Iris pigment epithelial cell (primary cell): ENCODE results near the gene ARV1.
A peak's percentile ranks its signal among the peaks of the same experiment; 100 is the strongest.
"Not testable (repeated sequence)": the region's sequence is repeated elsewhere in the genome, so short reads cannot be mapped to it uniquely, and the experiment has no call there.

Source experiments
- DNase-seq: peaks from one replicate; pipeline ENCODE4 v3.0.0-alpha.2; 2011; ENCODE audit warnings: low read depth

The ARV1 gene

DNA sequence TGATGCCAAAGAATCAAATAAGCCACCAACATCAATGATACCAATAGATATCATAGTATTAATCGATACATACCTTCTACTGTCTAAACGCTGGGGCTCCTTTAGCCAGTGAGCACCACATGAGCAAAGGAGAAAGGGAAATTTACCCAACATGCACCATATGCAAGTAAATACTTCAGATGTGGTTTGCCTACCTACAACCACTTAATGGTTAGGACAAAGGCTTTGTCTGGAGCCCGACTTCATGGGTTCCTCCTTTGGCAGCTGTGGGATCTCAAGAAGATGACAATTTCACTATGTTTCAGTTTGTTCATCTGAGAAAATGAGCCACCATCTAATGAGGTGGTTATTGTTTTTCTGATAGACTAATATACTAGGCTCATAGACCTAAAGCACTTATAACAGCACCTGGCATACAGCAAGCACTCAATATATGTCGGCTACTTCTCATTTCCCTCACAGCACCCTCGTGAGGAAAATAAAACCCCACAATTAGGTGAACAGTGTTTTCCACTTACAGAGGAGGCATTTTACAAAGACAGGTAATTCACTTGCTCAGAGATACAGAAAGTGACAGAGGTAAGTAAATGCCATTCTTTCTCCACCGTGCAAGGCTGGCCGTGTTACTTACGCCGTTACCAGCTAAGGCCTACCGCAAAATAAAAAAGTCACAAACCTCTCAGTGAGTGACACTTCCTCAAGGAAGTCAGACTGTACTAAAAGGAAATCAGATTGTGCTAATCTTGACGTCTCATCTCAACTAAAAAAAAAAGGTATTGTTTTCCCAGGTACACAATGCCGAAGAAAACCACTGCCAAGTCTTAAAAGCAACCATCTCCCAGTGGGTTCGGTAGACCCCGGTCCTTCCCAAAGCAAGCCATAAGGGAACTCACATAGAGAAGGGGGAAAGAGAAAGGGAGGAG, 1.8 kb upstream of the ARV1 start:
- DNase-seq = no peak

DNA sequence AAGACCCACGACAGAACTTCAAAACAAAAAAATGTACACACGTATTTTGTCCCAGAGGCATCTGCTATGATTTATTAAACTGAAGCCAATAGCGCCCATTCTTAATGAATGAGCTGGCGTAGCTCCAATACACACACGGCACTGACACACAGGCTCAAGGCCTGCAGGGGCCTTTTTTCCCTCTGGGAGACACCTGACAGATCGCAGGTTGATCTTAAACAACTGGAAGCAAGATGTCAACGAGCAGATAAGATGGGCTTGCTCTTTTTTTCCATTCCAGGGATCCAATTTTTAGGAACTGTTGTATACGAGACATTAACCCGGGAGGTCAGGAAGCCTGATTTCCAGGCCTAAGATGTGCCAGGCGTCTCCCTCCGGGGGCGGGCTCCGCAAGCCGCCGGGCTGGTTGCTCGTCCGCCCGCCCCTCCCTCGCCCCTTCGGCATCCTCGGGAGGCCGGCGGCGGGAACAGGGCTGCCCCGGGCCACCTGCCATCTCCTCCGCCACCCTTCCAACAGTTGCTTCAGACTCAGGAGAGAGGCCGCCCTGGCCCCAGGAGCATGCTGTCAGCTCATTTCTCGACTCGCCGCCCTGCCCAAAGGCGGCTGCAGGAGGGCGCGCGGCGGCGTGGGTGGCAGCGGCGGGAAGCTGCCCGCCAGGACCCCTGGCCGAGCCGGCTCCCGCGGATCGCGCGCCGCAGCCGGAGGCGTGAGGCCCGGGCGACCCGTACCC, 968 bp upstream of the ARV1 start:
- peak; percentile 14 for DNase-seq

DNA sequence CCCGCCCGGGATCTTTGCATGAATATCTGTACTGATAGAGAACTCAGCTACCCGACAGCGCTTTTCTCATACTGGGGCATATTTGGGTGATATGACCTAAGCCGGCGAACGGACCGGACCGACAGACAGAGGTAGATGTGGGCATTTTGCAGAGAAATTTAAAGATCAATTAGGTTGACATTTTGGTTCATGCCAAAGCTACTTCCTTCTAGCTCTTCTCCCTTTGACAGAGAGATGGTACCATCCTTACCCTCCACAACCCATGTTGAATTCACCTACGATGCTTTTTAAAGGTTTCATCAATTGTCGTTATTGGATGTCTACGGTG, 459 bp downstream of the ARV1 start:
- peak; percentile 9 for DNase-seq

DNA sequence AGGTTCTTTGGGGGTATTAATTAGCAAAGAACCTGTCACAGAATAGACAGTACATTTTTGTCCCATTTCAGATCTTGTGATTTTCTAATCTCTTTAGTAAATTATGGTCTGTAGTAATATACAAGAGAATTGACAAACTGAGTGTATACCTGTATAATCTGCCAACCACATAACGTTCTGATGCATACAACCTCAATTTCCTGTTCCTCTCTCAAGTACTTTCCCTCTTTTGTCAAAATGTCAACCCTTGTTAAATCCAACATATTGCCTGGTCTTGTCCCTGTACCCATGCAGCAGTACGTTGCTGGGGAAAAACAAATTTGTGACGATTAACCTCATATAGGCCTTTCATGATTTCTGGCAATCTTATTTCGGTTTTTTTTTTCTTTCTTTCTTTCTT, 1.1 kb downstream of the ARV1 start:
- DNase-seq = no peak

GRCh38 chr1:230982696-230983095, 3.8 kb downstream of the ARV1 start:
- peak; percentile 89 for DNase-seq

DNA sequence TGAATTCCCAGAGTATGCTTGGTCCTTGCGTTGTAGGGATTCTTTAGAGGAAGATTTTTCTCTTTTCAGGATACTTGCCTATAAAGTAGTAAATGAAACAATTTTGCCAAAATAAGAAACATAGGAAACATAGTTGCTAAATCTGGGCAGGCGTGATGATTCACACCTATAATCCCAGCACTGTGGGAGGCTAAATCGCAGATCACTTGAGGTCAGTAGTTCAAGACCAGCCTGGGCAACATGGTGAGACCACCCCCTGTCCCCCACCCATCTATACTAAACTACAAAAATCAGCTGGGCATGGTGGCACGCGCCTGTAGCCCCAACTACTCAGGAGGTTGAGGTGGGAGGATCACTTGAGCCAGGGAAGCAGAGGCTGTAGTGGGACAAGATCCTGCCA, 4.9 kb downstream of the ARV1 start:
- DNase-seq = no peak

DNA sequence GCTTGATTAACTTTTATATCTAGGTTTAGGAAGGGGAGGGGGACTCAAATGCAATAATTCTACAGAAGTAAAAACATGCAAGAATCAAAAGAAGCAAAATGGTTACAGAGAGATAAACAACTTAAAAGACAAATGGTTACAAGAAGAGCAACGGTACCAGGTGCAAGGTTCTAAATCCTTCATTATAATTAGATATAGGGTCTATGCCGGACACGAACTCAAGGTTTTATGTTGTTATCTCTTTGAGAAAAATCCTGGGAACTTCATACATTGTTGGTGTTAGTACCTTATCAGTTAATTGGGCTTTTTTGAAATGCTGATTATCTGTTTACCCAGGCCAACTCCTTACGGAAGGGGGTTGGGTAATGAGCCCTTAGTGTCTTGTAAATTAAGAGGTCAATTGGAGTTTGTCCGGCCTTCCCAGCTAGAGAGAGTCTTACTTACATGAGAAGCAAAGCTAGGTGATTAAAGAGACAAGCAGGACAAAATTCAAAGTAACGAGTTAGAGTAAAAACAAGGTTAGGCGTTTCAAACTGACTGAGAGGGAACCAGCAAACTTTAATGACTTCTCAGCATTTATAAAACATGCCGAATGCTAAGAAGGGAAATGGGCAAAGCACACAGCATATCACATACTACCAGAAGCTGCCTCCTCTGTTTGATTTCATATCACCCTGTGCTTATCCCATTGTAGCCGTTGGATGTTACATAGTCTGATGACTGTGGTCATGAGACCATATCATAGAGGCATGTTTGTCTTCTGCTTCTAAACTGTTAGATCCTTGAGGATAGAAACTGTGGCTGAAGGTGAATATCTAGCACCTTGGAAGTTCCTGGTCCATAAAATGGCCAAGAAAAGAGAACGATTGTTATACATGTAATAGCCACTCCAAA, 6.0 kb downstream of the ARV1 start:
- not testable (repeated sequence) for DNase-seq

GRCh38 chr1:230985711-230986110, 6.8 kb downstream of the ARV1 start:
- no peak for DNase-seq

- peak; percentile 93 for DNase-seq
Measured at GRCh38 chr1:230986976-230987375, 8.1 kb downstream of the ARV1 start.

GRCh38 chr1:230987448-230987847, 8.6 kb downstream of the ARV1 start:
- DNase-seq = no peak

DNA sequence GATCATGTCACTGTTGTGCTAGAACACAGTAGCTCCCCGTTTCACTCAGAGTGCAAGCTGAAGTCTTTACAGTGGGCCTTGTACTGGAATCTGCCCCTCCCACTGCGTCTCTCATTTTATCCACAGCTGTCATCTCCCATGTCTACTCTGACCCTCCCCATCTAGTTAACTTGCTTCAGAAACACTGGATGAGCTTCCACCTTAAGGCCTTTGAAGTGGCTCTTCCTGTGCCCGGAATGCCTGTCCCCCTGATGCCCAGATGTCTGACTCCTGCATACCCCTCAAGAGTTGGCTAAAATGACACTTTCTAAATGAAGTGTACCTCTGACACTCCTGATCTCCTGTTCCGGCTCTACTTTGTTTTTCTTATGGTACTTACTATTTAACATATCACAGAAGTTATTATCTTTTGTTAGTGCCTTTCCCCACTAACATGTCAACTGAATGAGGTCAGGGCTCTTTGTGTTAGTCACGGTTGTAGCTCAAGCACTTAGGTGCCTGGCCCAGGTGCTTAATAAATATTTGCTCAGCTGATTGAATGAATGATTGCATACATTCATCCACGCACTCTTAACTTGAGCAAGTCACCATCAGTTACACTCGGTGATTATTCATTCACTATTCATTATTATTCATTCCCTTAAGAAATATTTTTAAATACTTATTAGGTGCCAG, 13.3 kb downstream of the ARV1 start:
- DNase-seq = no peak

- DNase-seq = peak; percentile 38
Measured at GRCh38 chr1:230994860-230995259, 16.0 kb downstream of the ARV1 start.

- DNase-seq = no peak
Measured at GRCh38 chr1:231000201-231000600, 21.3 kb downstream of the ARV1 start.

GRCh38 chr1:231000639-231001038, 21.7 kb downstream of the ARV1 start:
- no peak for DNase-seq

GRCh38 chr1:231001892-231002291, 23.0 kb downstream of the ARV1 start:
- DNase-seq = no peak

GRCh38 chr1:231007535-231007934, 28.6 kb downstream of the ARV1 start:
- not testable (repeated sequence) for DNase-seq

DNA sequence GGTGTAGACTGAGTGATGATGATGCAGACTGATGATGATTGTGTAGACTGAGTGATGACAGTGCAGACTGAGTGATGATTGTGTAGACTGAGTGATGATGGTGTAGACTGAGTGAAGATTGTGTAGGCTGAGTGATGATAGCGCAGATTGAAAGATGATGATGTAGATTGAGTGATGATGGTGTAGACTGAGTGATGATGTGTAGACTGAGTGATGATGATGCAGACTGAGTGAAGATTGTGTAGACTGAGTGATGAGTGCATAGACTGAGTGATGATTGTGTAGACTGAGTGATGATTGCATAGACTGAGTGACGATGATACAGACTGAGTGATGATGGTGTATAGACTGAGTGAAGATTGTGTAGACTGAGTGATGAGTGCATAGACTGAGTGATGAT, 32.5 kb downstream of the ARV1 start:
- no peak for DNase-seq

GRCh38 chr1:231011963-231012362, 33.1 kb downstream of the ARV1 start:
- no peak for DNase-seq

DNA sequence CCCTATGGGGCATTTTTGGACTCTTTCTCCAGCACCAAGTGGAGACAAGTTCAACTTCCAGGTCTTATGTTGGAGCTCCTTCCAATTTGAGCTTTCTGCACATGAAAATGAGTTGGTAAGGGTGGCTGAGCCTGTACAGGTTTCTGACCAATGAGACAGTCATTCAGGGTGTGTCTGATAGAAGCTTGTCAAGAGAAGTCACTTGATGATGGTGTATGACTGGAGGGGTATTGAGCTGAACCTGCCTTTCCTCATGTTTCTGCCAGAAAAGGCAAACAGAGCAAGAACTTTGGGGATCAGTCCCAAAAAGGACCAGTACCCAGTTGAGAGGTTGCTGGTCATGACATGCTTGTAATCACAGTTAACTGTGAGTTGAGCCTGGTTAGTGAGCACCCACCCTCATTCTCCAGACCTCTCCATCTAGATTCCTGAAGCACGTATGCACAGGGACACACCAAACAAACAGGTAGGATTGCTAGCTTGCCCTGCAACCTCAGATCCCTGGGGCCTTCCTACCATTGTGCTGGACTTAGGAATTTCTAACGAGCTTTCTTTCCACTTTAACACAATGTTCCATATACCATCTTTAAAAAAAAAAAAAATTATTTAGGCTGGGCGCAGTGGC, 34.6 kb downstream of the ARV1 start:
- no peak for DNase-seq

GRCh38 chr1:231016234-231016633, 37.3 kb downstream of the ARV1 start:
- peak; percentile 46 for DNase-seq

DNA sequence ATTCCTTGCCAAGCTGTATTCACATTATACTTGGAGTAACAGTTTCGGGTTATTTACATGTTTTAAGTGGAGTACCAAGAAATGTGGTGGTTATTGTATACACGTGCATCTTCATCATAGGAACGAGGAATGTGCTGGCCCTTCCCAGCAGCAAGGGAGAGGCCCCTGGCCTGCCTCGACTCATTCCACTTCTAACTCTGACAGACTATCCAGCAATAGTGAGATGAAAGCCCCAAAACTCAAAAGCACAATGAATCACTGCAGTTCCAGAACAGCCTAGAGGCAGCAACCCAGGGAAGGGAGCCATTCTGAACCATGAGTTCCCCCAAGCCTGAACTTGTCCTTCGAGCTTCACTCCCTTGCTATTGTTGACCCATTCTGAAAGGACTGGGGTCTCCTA, 38.1 kb downstream of the ARV1 start:
- DNase-seq = no peak
